ENCODE measurements around the gene KRT4. TPM values are rescaled to one million over a fixed set of nuclear protein-coding genes. Genes with fewer than 3 reads are reported as not detected.

KRT4 gene
- not detected in 2 replicates for total RNA-seq

GRCh38 chr12:52813885-52814709 lies at the start of gene KRT4:
TSS of gene KRT4 (minus strand) at chr12:52814116. CDS start at chr12:52814058, 58 bp downstream.

DNA sequence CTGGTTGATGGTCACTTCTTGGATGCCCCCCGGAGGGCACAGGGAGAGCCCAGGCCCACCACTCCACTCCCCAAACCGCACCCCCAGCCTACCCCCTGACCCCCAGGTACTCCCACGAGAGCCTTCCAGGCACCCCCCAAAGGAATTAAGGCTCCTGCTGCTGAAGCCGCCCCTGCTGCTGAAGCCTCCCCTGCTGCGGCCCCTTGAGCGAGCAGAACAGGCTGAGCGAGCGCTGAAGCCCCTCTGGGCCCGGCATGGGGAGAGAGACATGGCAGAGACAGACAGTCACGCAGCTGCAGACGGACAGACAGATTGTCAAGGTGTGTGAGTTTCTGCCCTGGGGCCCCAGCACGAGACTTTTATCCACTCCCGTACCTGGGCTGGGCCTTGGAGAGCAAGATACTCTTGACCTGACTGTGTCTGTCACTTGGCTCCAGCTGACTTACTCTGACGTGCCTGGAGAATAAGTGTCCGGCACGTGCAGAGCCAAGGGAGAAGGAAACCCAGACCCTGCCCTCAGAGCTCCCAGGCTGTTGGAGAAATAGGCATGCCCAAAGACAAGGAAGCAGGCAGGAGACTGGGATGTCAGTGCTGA lies 34.8 kb upstream of the KRT4 start, which contains the start of gene KRT78:
TSS of gene KRT78 (minus strand) at position 334 of the 595 bp plus-strand sequence. CDS start at position 270, 64 bp downstream.

DNA sequence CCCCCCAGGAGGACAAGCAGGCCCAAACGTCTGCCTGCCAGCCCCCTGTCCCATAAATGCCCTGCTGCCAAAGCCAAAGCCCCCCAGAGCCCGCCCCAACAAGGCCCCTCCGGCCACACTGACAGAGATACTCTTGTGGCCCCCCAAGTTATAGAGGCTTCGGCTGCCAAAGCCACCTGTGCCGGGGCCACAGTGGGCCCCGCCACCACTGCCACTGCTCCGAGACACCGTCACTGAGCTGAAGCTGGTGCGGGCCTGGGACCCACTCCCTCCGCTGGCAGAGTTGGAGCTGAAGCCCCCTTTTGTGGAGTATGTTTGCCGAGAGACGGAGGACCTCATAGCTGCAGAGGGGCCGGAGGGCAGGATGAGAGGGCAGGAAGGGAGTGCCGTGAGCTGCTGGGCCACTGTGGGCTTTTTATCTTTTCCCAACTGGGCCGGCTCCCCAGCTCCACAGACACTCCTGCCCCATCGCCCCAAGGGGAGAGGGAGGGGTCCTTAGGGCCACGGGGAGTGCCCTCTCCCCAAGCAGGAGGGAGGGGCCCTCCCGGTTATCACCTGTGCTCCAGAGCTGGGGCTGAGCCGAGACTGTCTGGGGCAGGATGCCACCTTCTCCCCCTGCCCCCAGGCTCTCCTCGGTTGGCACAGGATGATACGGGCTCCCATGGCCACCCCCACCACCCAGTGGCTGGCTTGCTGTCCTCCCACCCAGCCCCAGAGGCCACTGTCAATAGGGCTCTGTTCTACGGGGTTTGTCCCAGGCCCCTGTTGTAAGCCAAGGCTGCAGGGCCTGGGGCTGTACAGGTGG lies 20.2 kb upstream of the KRT4 start, which contains the start of gene KRT79:
TSS of gene KRT79 (minus strand) at position 390 of the 805 bp plus-strand sequence. CDS start at position 339, 51 bp downstream.

GRCh38 chr12:52795694-52796428 lies 18.1 kb downstream of the KRT4 start, which contains the start of gene KRT3:
TSS of gene KRT3 (minus strand) at chr12:52796117. CDS start at chr12:52796042, 75 bp downstream.

DNA sequence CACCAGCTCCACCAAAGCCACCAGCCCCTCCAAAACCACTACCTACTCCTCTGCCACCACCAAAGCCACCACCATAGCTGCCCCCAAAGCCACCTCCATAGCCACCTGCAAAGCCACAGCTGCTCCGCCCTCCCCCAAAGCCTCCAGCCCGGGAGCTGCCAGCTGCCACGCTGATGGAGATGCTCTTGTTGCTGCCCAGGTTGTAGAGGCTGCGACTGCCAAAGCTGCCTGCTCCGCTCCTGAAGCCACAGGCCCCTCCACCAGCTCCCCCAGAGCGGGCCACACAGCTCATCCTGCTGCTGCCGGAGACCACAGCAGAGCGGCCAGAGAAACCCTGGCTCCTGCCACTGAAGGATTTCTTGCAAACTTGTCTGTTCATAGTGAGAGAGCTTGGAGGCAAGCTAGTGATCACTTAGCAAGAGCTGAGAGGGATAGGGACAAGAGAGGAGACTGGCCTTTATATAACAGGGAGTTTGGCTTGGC lies 37.0 kb downstream of the KRT4 start, which contains the start of gene KRT76:
TSS of gene KRT76 (minus strand) at position 433 of the 483 bp plus-strand sequence. CDS start at position 379, 54 bp downstream.

Other genes starting within 250 kb of the KRT4 start
- not detected in 2 replicates for gene KRT74, start 240.3 kb downstream of the KRT4 start, total RNA-seq
- gene KRT72, start 212.7 kb downstream of the KRT4 start, total RNA-seq, result not detected in 2 replicates
- gene KRT73, start 195.6 kb downstream of the KRT4 start, total RNA-seq, result not detected in 2 replicates
- not detected in 2 replicates for gene KRT2, start 161.9 kb downstream of the KRT4 start, total RNA-seq
- not detected in 2 replicates for gene KRT1, start 133.7 kb downstream of the KRT4 start, total RNA-seq
- gene KRT77, start 110.6 kb downstream of the KRT4 start, total RNA-seq, result not detected in 2 replicates
- not detected in 2 replicates for gene KRT76, start 36.8 kb downstream of the KRT4 start, total RNA-seq
- not detected in 2 replicates for gene KRT3, start 18.0 kb downstream of the KRT4 start, total RNA-seq
- not detected in 2 replicates for gene KRT79, start 20.2 kb upstream of the KRT4 start, total RNA-seq
- gene KRT78, start 34.9 kb upstream of the KRT4 start, total RNA-seq, result not detected in 2 replicates
- 48.8 and 158 TPM in 2 replicates for gene KRT8, start 91.0 kb upstream of the KRT4 start, total RNA-seq
- 270 and 810 TPM in 2 replicates for gene KRT18, start 135.0 kb upstream of the KRT4 start, total RNA-seq
- gene EIF4B, start 192.3 kb upstream of the KRT4 start, total RNA-seq, result 528 and 820 TPM in 2 replicates
- 95.6 and 138 TPM in 2 replicates for gene TNS2, start 235.9 kb upstream of the KRT4 start, total RNA-seq